Mucosa of descending colon (tissue), 3 donors: ENCODE results near the gene FBXO34. TPM values are rescaled to one million over a fixed set of nuclear protein-coding genes. Genes with fewer than 3 reads are reported as not detected.
"Not testable (repeated sequence)": the region's sequence is repeated elsewhere in the genome, so short reads cannot be mapped to it uniquely, and the experiment has no call there.

Experiments
- ATAC-seq: fragments of 200-7000 bp; cut with Tn5 transposase; one replicate; pipeline ENCODE4 v1.9.1; 2020; ENCODE audit warnings: mild to moderate bottlenecking, moderate library complexity
- DNase-seq, 3 donors: peaks; one replicate each; pipeline ENCODE4 v3.0.0-alpha.2; 2020
- H3K36me3 ChIP-seq: fragments of 200-600 bp; one replicate; pipeline ENCODE4 v1.8.0; 2021; ENCODE audit warnings: low read depth, mild to moderate bottlenecking
- H3K4me1 ChIP-seq: fragments of 200-600 bp; one replicate; pipeline ENCODE4 v1.8.0; 2021; ENCODE audit warnings: low read depth, mild to moderate bottlenecking
- H3K4me3 ChIP-seq: fragments of 200-600 bp; one replicate; pipeline ENCODE4 v1.8.0; 2021; ENCODE audit warnings: mild to moderate bottlenecking
- H3K9me3 ChIP-seq: fragments of 200-600 bp; one replicate; pipeline ENCODE4 v1.8.0; 2021; ENCODE audit warnings: mild to moderate bottlenecking
- CTCF ChIP-seq: fragments of 200-600 bp; IDR thresholded peaks from one replicate; pipeline ENCODE4 v1.8.0; 2022; ENCODE audit warnings: antibody characterized with exemption, mild to moderate bottlenecking
- intact Hi-C, 2 donors: fragments of 100-400 bp; cut with DNase I in 1 of 2; cut with micrococcal nuclease in 1 of 2; formaldehyde crosslinking; loops; one replicate each; pipeline versions ENCODE4 v1.11.0 to v1.11.1; 2022; cut with DNase I, micrococcal nuclease
- total RNA-seq, 3 donors: library from RNA; stranded (reverse); fragmentation: NEBNext Ultra II Directional in 2 of 3; extraction: Animal tissue kit (Norgen Biotek cat#: 25700) in 2 of 3; gene quantifications; one replicate each; pipeline versions ENCODE4 v1.2.1 to v1.2.4, GENCODE V29; 2021 to 2023
- donor health status: DM: no; HTN: no; CAD: no; lungs with moderate emphysema.
- donor health status: DM: no; HTN: no; CAD: no.
- donor health status: DM: no; HTN: yes; CAD: no.

FBXO34 gene
- total RNA-seq, 3 donors from 2014 or later = 42.2 to 76.9 (median 59.1) TPM

GRCh38 chr14:55309761-55310365, 38.6 kb downstream of the FBXO34 start:
- intact Hi-C loops = no loop called here
- Histone ChIP-seq H3K4me1 (peaks cover 9% of the 10 kb centered on the region), H3K4me3 (no peak overlapping the region), H3K36me3 (no peaks in the 10 kb centered on the region), H3K9me3 (peaks cover 14% of the 10 kb centered on the region)
- DNase-seq (no peak), ATAC-seq (no peak)
- TF ChIP-seq CTCF = no peak

GRCh38 chr14:55312379-55313030, 41.3 kb downstream of the FBXO34 start:
- H3K4me3 ChIP-seq, DNase-seq, ATAC-seq, intact Hi-C loops, H3K36me3 ChIP-seq: not testable (repeated sequence)
- Histone ChIP-seq H3K9me3 (peaks cover 14% of the 10 kb centered on the region), H3K4me1 (peaks cover 29% of the 10 kb centered on the region)

GRCh38 chr14:55313480-55313879, 42.3 kb downstream of the FBXO34 start:
- Histone ChIP-seq H3K36me3 (no peaks in the 10 kb centered on the region), H3K4me1 (peaks cover 32% of the 10 kb centered on the region), H3K9me3 (peaks cover 14% of the 10 kb centered on the region), H3K4me3 (no peak overlapping the region)
- no peak for DNase-seq
- no peak for ATAC-seq
- intact Hi-C loops = no loop called here
- TF ChIP-seq CTCF = no peak

- Histone ChIP-seq H3K36me3 (no peaks in the 10 kb centered on the region), H3K4me1 (peaks cover 39% of the 10 kb centered on the region), H3K4me3 (no peak overlapping the region), H3K9me3 (peaks cover 14% of the 10 kb centered on the region)
- intact Hi-C loops = no loop called here
- DNase-seq (no peak), ATAC-seq (no peak)
- TF ChIP-seq CTCF = no peak
These were observed 43.2 kb downstream of the FBXO34 start for GRCh38 chr14:55314449-55314848.

- no peak for TF ChIP-seq CTCF
- peaks cover 14% of the 10 kb centered on the region for H3K9me3 ChIP-seq
- ATAC-seq = peak; percentile 90
- H3K4me1 ChIP-seq = peaks cover 40% of the 10 kb centered on the region
- intact Hi-C loops = no loop called here
- no peak overlapping the region for H3K4me3 ChIP-seq
- peak; percentile 56 to 71 (median 61) for DNase-seq
- no peaks in the 10 kb centered on the region for H3K36me3 ChIP-seq
These were observed 45.3 kb downstream of the FBXO34 start for GRCh38 chr14:55316564-55316963.

GRCh38 chr14:55317542-55318306, 46.5 kb downstream of the FBXO34 start:
- Histone ChIP-seq H3K9me3 (peaks cover 5% of the 10 kb centered on the region), H3K4me1 (peaks cover 40% of the 10 kb centered on the region), H3K4me3 (no peak overlapping the region), H3K36me3 (no peaks in the 10 kb centered on the region)
- no peak for DNase-seq
- no peak for TF ChIP-seq CTCF
- intact Hi-C loops = no loop called here
- ATAC-seq = peak; percentile 62
